ENCODE measurements around the gene IRF8.
"Not testable (repeated sequence)": the region's sequence is repeated elsewhere in the genome, so short reads cannot be mapped to it uniquely, and the experiment has no call there.

The IRF8 gene

DNA sequence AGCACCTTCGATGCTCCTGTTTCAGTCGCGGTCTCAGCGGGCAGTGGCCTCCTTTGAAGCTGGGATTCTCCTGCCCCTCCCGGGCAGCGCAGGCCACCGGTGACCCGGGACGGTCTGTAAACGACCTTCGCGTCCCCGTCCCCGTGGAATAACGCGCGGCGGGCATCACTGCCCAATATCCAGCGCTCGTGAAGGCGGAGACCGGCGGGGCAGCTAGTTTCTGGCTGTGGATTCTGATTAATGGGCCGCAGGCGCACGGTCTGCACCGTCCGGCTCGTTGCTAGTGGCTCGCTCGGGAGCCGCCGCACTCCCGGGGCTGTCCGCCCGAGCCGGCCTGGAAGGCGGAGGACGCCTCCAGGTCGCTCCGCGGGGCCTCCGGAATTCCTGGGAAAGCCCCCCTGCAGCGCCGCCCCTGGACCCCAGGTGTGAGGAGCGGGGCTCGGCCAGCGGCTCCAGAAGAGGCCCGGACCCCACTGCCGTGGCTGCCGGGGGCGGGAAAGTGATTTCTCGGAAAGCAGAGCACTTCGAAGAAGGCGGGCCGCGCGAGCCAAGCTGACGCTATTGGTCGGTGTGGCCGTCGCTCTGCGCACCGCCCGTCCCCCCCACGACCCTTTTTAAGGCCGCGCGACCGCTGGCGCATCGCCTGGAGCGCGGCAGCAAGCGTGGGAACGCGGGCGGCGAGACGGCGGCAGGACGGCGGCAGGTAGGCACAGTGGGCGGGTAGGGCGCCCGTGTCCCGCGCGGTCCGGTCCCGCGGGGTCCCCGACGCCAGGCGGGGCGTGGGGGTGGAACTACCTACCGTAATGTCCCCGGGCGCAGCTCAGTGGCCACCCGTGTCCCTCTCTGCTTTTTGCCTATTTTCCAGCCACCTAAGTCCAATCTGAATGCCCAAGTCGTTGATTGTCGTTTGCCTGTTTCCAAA, at the start of gene IRF8:
IRF8 (plus strand) TSS at position 642 of the 922 bp plus-strand sequence. CDS start 3,854 bp downstream, outside the sequence.
- DNase-seq (ENCODE audit: low spot score), result no peak
- no peak for FAIRE-seq

DNA sequence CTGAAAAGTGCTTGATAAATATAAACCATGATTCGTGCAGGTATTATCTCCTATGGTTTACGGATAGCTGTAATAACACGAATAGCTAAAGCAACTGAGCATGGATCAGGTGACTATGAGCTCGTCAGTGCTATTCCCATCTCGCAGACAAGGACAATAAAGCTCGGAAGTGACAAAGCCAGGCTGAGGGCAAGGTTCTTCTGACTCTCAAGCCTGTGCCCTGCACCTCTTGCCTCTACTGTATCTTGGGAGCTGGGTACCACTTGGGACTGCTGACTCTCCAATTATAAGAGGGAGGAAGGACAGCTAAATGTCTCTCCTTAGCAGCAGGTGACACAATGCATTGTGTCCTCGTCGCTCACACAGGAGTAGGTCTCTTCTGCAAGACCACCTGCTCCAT, 49.6 kb upstream of the IRF8 start:
- no peak for FAIRE-seq

GRCh38 chr16:85850344-85850880, 48.5 kb upstream of the IRF8 start:
- DNase-seq (ENCODE audit: low spot score), result no peak
- FAIRE-seq, result no peak

More for the DNA sequence above, 49.6 kb upstream of the IRF8 start:
- DNase-seq (ENCODE audit: low spot score), result no peak

DNA sequence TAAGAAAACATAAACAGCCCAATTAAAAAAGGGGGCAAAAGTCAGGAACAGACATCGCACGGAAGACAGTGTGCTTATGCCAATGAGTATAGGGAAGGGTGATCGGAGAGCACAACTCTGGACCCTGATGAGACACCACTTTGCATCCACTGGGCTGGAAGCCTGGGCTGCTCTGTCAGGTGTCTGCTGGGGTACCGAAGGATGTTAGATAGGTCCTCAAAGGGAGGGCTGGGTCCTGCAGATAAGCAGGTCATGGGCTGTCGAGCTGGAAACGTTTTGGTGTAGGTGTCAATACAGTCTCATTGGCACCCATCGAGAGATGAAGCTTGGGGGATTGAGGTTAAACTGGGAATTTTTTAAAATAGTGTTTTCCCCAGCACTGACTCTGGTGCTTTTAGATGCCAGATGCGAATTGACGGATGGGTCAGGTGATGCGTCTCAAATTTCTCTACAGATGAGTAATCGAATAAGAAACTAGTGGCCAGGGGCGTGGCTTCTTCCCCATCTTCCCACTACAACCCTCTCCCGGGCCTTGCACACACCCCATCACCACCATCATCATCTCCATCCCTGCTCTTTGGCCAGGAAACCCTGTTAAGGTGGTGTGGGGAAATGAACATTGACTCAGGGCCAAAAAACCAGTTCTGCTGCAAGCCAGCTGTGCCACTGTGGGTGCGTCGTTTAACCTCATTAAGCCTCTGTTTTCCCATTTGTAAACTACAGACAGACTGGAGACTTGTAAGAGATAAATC, 47.8 kb upstream of the IRF8 start:
- FAIRE-seq, result no peak
- no peak for DNase-seq (ENCODE audit: low spot score)

- DNase-seq (ENCODE audit: low spot score) (no peak), FAIRE-seq (no peak)
Measured at GRCh38 chr16:85853547-85854545, 45.1 kb upstream of the IRF8 start.

- DNase-seq (ENCODE audit: low spot score), result no peak
- no peak for FAIRE-seq
Measured at GRCh38 chr16:85854935-85855334, 44.0 kb upstream of the IRF8 start.

GRCh38 chr16:85856079-85856478, 42.9 kb upstream of the IRF8 start:
- FAIRE-seq, result no peak

DNA sequence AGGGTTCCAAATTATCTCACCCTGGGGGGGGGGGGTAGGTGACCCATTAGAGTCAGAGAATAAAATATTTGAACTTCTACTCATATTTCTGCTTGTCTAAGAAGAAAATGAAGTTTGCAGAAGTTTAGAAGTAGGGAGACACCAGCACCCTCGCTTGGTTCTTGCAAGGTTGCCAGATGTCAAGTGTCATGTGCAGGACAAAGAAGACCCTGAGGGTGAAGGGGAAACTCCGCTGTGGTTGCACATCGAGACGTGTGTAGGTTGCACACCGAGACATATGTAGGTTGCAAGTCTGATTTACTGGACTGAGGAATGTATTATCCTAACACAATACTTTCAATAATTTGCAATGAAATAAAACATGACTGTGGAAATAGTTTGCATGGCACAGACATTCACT, 42.4 kb upstream of the IRF8 start:
- FAIRE-seq, result no peak
- no peak for DNase-seq (ENCODE audit: low spot score)

More at GRCh38 chr16:85856079-85856478, 42.9 kb upstream of the IRF8 start:
- DNase-seq (ENCODE audit: low spot score), result no peak

GRCh38 chr16:85857406-85857805, 41.6 kb upstream of the IRF8 start:
- no peak for DNase-seq (ENCODE audit: low spot score)
- no peak for FAIRE-seq

- DNase-seq (ENCODE audit: low spot score); FAIRE-seq: not testable (repeated sequence)
Measured at GRCh38 chr16:85858571-85858970, 40.4 kb upstream of the IRF8 start.

GRCh38 chr16:85858984-85859817, 39.8 kb upstream of the IRF8 start:
- FAIRE-seq, result no peak
- no peak for DNase-seq (ENCODE audit: low spot score)

DNA sequence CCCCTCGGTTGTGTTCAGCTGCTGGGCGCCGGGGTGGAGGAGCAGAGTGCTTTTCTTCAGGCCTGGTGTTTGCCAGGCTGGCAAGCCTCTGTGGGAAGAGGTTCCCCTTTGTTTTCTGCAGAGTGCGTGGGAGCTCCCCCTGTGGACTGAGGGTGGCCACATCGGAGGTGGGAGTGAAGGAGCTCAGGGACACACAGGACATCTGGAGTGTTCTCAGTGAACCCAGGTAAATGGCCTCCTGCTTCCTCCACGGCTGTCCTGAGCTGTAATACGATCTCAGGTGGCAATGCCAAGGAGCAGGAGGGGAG, 39.2 kb upstream of the IRF8 start:
- no peak for DNase-seq (ENCODE audit: low spot score)
- no peak for FAIRE-seq

DNA sequence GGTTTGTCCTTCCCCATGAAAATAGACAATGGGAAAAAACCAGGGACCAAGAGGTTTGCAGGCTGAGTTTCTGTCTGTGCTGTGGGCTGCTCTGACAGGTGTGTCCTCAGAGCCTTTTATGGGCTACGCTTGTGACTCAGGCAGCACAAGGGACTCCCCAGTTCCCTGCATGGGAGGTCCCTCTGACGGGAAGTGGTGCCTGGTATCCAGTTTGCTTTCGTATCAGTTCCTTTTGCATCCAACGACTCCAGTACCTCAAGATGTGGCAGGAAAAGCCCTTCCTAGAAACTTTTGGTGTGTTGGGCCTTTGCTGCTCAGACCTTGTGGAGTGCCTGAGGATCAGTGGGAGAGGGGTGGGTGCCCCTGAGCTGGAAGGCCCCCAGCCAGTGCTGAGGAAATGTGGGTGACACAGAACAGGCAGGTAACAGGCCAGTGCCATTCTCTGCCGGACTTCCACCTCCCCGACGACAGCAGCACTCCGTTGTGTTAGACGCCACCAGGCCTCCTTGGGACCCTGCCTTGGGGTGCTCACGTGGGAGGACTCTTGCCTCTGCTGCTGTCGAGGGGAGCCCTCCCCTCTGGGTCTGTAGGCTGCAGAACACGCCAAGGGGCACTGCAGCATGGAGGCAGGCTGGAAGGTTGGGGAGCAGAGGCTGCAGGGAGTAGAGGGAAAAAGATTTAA, 38.4 kb upstream of the IRF8 start:
- no peak for FAIRE-seq

GRCh38 chr16:85861095-85861825, 37.7 kb upstream of the IRF8 start:
- DNase-seq (ENCODE audit: low spot score) (no peak), FAIRE-seq (no peak)

More for the DNA sequence above, 38.4 kb upstream of the IRF8 start:
- no peak for DNase-seq (ENCODE audit: low spot score)

GRCh38 chr16:85862476-85863383, 36.2 kb upstream of the IRF8 start:
- DNase-seq (ENCODE audit: low spot score) (no peak), FAIRE-seq (no peak)

DNA sequence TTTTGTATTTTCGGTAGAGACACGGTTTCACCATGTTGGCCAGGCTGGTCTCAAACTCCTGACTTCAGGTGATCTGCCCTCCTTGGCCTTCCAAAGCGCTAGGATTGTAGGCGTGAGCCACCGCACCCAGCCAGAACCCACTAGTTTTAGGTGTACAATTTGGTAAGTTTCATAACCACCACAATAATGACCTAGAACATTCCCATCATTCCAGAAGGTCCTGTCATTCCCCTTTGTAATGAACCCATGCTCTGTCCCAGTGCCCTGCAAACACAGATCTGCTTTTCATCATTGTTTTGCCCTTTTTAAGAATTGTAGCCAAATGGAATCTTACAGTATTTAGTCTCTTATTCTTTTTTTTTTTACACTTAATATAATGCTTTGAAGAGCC, 35.6 kb upstream of the IRF8 start:
- FAIRE-seq, result no peak
- DNase-seq (ENCODE audit: low spot score), result no peak

- FAIRE-seq (no peak), DNase-seq (ENCODE audit: low spot score) (no peak)
Measured at GRCh38 chr16:85864965-85865364, 34.0 kb upstream of the IRF8 start.

- FAIRE-seq (no peak), DNase-seq (ENCODE audit: low spot score) (no peak)
Measured at GRCh38 chr16:85867189-85867588, 31.8 kb upstream of the IRF8 start.
